Testis (tissue), 2 donors: Measurements from ENCODE around the gene PSPC1.

Experiments used
- CTCF ChIP-seq, 3 experiments: fragments of 450-650 bp in 2 of 3; fragments of 200-600 bp in 1 of 3; sonication (generic) in 1 of 3; IDR thresholded peaks; one replicate each; pipeline ENCODE4 v1.5.1; 2016 to 2019; ENCODE audit warnings: antibody characterized with exemption in 3 of 3, mild to moderate bottlenecking in 2 of 3, moderate library complexity in 1 of 3
- POLR2A ChIP-seq: fragments of 450-650 bp; IDR thresholded peaks from one replicate; pipeline ENCODE4 v1.6.1; 2017; ENCODE audit warnings: antibody characterized with exemption, mild to moderate bottlenecking, moderate library complexity

GRCh38 chr13:19665427-19665859, 117.3 kb downstream of the PSPC1 start:
- TF ChIP-seq CTCF (IDR thresholded peaks at IDR 0.05) (no peak), POLR2A (no peak)
